ENCODE data around the gene TMOD1. TPM values are rescaled to one million over a fixed set of nuclear protein-coding genes. Genes with fewer than 3 reads are reported as not detected.

TMOD1 gene
- total RNA-seq, 1 experiment from 2014 or later: not detected

- peak; percentile 77 for DNase-seq (ENCODE audit: low spot score)
Observed at GRCh38 chr9:97557606-97558095, 56.2 kb downstream of the TMOD1 start.

GRCh38 chr9:97558701-97559101 is 57.2 kb downstream of the TMOD1 start:
- in situ Hi-C loops (cut with HindIII; ENCODE audit: low sequenced_read_pairs): no loop called here
- no peak for DNase-seq (ENCODE audit: low spot score)

More at GRCh38 chr9:97557606-97558095, 56.2 kb downstream of the TMOD1 start:
- in situ Hi-C loops (cut with HindIII; ENCODE audit: low sequenced_read_pairs): no loop called here

- in situ Hi-C loops (cut with HindIII; ENCODE audit: low sequenced_read_pairs): no loop called here
- no peak for DNase-seq (ENCODE audit: low spot score)
Observed at GRCh38 chr9:97559111-97559514, 57.6 kb downstream of the TMOD1 start.

GRCh38 chr9:97560154-97560553 is 58.7 kb downstream of the TMOD1 start:
- in situ Hi-C loops (cut with HindIII; ENCODE audit: low sequenced_read_pairs): no loop called here
- no peak for DNase-seq (ENCODE audit: low spot score)

GRCh38 chr9:97560851-97561250 is 59.4 kb downstream of the TMOD1 start:
- DNase-seq (ENCODE audit: low spot score): no peak
- in situ Hi-C loops (cut with HindIII; ENCODE audit: low sequenced_read_pairs): no loop called here

GRCh38 chr9:97561501-97561900 is 60.0 kb downstream of the TMOD1 start:
- in situ Hi-C loops (cut with HindIII; ENCODE audit: low sequenced_read_pairs): no loop called here
- no peak for DNase-seq (ENCODE audit: low spot score)

GRCh38 chr9:97562542-97562941 is 61.1 kb downstream of the TMOD1 start:
- no peak for DNase-seq (ENCODE audit: low spot score)
- in situ Hi-C loops (cut with HindIII; ENCODE audit: low sequenced_read_pairs): no loop called here

- peak; percentile 77 for DNase-seq (ENCODE audit: low spot score)
- in situ Hi-C loops (cut with HindIII; ENCODE audit: low sequenced_read_pairs): no loop called here
Observed at GRCh38 chr9:97563458-97564135, 62.1 kb downstream of the TMOD1 start.

GRCh38 chr9:97564291-97565175 is 63.1 kb downstream of the TMOD1 start:
- peak; percentile 84 for DNase-seq (ENCODE audit: low spot score)

GRCh38 chr9:97565262-97565661 is 63.8 kb downstream of the TMOD1 start:
- no peak for DNase-seq (ENCODE audit: low spot score)
- in situ Hi-C loops (cut with HindIII; ENCODE audit: low sequenced_read_pairs): no loop called here

More at GRCh38 chr9:97564291-97565175, 63.1 kb downstream of the TMOD1 start:
- in situ Hi-C loops (cut with HindIII; ENCODE audit: low sequenced_read_pairs): no loop called here

GRCh38 chr9:97567182-97567893 is 65.9 kb downstream of the TMOD1 start:
- in situ Hi-C loops (cut with HindIII; ENCODE audit: low sequenced_read_pairs): no loop called here
- DNase-seq (ENCODE audit: low spot score): peak; percentile 62

- no peak for DNase-seq (ENCODE audit: low spot score)
- in situ Hi-C loops (cut with HindIII; ENCODE audit: low sequenced_read_pairs): no loop called here
Observed at GRCh38 chr9:97567894-97568202, 66.4 kb downstream of the TMOD1 start.

- in situ Hi-C loops (cut with HindIII; ENCODE audit: low sequenced_read_pairs): no loop called here
Observed at GRCh38 chr9:97568461-97569275, 67.2 kb downstream of the TMOD1 start.

GRCh38 chr9:97570899-97571298 is 69.4 kb downstream of the TMOD1 start:
- peak; percentile 95 for DNase-seq (ENCODE audit: low spot score)
- in situ Hi-C loops (cut with HindIII; ENCODE audit: low sequenced_read_pairs): no loop called here

More at GRCh38 chr9:97568461-97569275, 67.2 kb downstream of the TMOD1 start:
- DNase-seq (ENCODE audit: low spot score): no peak

- DNase-seq (ENCODE audit: low spot score): peak; percentile 33
- in situ Hi-C loops (cut with HindIII; ENCODE audit: low sequenced_read_pairs): no loop called here
Observed at GRCh38 chr9:97571664-97572063, 70.2 kb downstream of the TMOD1 start.

GRCh38 chr9:97572196-97572891 is 70.9 kb downstream of the TMOD1 start:
- no peak for DNase-seq (ENCODE audit: low spot score)
- in situ Hi-C loops (cut with HindIII; ENCODE audit: low sequenced_read_pairs): no loop called here

- DNase-seq (ENCODE audit: low spot score): no peak
- in situ Hi-C loops (cut with HindIII; ENCODE audit: low sequenced_read_pairs): no loop called here
Observed at GRCh38 chr9:97572892-97573365, 71.5 kb downstream of the TMOD1 start.

GRCh38 chr9:97573482-97574073 is 72.1 kb downstream of the TMOD1 start:
- in situ Hi-C loops (cut with HindIII; ENCODE audit: low sequenced_read_pairs): no loop called here
- DNase-seq (ENCODE audit: low spot score): no peak
